Endothelial cell of umbilical vein (primary cell): ENCODE results near the gene TRABD2A.
"Not testable (repeated sequence)": the region's sequence is repeated elsewhere in the genome, so short reads cannot be mapped to it uniquely, and the experiment has no call there.

Experiments
- EZH2 ChIP-seq: IDR thresholded peaks from 2 replicates; pipeline ENCODE4 v1.6.1; 2012; ENCODE audit warnings: borderline replicate concordance, low read depth, mild to moderate bottlenecking, moderate library complexity, low read length, inconsistent platforms; ENCODE audit not compliant: severe bottlenecking
- JUN ChIP-seq: IDR thresholded peaks from 2 replicates; pipeline ENCODE4 v1.6.1; 2011; ENCODE audit warnings: borderline replicate concordance, low read depth; ENCODE audit not compliant: insufficient read length, insufficient read depth

GRCh38 chr2:84917821-84918220 is 36.9 kb upstream of the TRABD2A start:
- not testable (repeated sequence) for TF ChIP-seq JUN, EZH2
